Upper lobe of left lung (tissue), 4 donors: ENCODE results near the gene KLK15.

Source experiments
- POLR2A ChIP-seq, 4 donors: fragments of 450-650 bp; IDR thresholded peaks; one replicate each; pipeline ENCODE4 v1.5.1; 2016 to 2017; ENCODE audit warnings: antibody characterized with exemption in 4 of 4, mild to moderate bottlenecking in 2 of 4
- TF ChIP-seq, protein P1 (sequence below), 6 experiments: fragments of 450-650 bp in 4 of 6; fragments of 200-600 bp in 2 of 6; sonication (generic) in 2 of 6; IDR thresholded peaks; one replicate each; pipeline ENCODE4 v1.5.1; 2016 to 2019; ENCODE audit warnings: antibody characterized with exemption in 6 of 6

DNA sequence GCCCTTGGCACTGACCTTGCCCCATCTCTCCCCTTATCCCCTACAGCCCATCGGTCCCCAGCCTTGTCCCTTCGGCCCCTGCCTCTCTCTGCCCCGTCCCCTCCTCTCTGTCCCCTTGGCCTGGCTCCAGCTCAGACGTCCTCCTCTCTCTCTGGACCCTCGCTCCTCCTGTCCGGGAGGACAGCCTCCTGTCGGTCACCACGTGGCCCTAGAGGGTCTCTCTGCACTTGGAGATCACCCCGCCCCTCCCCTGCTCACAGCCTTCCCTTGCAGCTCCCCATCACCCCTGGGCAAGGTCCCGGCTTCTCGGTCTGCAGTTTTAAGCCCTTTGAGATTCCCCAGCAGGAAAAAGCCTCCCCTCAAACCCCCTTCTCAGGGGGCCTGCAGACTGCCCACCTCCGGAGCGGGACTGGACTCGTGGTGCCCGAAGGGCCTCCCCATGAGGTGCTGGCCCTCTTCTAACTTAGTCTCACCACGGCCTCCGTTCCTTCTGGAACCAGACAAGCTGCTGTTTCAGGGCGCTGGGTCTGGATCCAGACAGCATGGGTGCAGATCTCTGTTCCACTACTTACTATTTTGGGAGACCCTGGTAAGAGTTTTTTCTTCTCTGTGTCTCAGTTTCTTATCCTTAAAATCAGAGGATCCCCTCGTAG is 3.3 kb upstream of the KLK15 start:
- no peak for TF ChIP-seq POLR2A (IDR thresholded peaks at IDR 0.05)
- TF ChIP-seq, protein P1, sequence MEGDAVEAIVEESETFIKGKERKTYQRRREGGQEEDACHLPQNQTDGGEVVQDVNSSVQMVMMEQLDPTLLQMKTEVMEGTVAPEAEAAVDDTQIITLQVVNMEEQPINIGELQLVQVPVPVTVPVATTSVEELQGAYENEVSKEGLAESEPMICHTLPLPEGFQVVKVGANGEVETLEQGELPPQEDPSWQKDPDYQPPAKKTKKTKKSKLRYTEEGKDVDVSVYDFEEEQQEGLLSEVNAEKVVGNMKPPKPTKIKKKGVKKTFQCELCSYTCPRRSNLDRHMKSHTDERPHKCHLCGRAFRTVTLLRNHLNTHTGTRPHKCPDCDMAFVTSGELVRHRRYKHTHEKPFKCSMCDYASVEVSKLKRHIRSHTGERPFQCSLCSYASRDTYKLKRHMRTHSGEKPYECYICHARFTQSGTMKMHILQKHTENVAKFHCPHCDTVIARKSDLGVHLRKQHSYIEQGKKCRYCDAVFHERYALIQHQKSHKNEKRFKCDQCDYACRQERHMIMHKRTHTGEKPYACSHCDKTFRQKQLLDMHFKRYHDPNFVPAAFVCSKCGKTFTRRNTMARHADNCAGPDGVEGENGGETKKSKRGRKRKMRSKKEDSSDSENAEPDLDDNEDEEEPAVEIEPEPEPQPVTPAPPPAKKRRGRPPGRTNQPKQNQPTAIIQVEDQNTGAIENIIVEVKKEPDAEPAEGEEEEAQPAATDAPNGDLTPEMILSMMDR (IDR thresholded peaks at IDR 0.05): no peak
